ENCODE measurements around the gene PARVA.

DNA sequence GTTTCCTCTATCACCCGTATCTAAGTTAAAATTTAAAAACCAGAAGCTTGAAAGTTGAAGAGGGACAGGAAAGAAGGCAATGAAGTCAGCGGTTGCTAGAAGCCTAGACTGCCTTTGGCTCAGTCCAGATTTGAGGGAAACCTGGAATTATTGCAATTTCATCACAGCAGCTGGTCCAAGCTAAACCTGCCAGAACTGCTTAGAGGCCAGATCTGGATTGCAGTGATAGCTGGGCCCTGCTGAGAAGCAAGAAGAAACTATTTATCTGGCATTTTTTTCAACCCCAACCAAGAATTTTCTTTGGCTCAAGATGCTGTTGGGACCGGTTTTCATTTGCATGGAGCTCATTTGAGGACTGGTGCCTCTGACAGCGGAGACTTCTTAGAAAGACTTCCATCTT is 175.3 kb downstream of the PARVA start:
- TF ChIP-seq RBFOX2 (IDR thresholded peaks at IDR 0.05; ENCODE audit: low read depth, low read length) (no peak), IRF2 (CRISPR knock-in tag; IDR thresholded peaks at IDR 0.05) (no peak), RCOR1 (IDR thresholded peaks at IDR 0.05; ENCODE audit: borderline replicate concordance in 1 of 2, low read depth in 2 of 2, low read length in 2 of 2) (no peak), CREB1 (IDR thresholded peaks at IDR 0.05) (no peak), CREB1 (CRISPR knock-in tag; IDR thresholded peaks at IDR 0.05) (no peak)
- TF ChIP-seq, protein P1, sequence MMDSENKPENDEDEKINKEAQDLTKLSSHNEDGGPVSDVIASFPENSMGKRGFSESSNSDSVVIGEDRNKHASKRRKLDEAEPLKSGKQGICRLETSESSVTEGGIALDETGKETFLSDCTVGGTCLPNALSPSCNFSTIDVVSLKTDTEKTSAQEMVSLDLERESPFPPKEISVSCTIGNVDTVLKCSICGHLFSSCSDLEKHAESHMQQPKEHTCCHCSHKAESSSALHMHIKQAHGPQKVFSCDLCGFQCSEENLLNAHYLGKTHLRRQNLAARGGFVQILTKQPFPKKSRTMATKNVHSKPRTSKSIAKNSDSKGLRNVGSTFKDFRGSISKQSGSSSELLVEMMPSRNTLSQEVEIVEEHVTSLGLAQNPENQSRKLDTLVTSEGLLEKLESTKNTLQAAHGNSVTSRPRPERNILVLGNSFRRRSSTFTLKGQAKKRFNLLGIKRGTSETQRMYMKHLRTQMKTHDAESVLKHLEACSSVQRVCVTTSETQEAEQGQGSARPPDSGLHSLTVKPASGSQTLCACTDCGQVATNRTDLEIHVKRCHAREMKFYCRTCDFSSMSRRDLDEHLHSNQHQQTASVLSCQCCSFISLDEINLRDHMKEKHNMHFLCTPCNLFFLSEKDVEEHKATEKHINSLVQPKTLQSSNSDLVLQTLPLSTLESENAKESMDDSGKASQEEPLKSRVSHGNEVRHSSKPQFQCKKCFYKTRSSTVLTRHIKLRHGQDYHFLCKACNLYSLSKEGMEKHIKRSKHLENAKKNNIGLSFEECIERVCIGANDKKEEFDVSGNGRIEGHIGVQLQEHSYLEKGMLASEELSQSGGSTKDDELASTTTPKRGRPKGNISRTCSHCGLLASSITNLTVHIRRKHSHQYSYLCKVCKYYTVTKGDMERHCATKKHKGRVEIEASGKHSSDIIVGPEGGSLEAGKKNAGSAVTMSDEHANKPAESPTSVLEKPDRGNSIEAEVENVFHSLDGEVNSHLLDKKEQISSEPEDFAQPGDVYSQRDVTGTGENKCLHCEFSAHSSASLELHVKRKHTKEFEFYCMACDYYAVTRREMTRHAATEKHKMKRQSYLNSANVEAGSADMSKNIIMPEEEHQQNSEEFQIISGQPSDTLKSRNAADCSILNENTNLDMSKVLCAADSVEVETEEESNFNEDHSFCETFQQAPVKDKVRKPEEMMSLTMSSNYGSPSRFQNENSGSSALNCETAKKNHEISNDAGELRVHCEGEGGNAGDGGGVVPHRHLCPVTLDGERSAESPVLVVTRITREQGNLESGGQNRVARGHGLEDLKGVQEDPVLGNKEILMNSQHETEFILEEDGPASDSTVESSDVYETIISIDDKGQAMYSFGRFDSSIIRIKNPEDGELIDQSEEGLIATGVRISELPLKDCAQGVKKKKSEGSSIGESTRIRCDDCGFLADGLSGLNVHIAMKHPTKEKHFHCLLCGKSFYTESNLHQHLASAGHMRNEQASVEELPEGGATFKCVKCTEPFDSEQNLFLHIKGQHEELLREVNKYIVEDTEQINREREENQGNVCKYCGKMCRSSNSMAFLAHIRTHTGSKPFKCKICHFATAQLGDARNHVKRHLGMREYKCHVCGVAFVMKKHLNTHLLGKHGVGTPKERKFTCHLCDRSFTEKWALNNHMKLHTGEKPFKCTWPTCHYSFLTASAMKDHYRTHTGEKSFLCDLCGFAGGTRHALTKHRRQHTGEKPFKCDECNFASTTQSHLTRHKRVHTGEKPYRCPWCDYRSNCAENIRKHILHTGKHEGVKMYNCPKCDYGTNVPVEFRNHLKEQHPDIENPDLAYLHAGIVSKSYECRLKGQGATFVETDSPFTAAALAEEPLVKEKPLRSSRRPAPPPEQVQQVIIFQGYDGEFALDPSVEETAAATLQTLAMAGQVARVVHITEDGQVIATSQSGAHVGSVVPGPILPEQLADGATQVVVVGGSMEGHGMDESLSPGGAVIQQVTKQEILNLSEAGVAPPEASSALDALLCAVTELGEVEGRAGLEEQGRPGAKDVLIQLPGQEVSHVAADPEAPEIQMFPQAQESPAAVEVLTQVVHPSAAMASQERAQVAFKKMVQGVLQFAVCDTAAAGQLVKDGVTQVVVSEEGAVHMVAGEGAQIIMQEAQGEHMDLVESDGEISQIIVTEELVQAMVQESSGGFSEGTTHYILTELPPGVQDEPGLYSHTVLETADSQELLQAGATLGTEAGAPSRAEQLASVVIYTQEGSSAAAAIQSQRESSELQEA (IDR thresholded peaks at IDR 0.05; ENCODE audit: low read depth): no peak
- TF ChIP-seq, protein P2, sequence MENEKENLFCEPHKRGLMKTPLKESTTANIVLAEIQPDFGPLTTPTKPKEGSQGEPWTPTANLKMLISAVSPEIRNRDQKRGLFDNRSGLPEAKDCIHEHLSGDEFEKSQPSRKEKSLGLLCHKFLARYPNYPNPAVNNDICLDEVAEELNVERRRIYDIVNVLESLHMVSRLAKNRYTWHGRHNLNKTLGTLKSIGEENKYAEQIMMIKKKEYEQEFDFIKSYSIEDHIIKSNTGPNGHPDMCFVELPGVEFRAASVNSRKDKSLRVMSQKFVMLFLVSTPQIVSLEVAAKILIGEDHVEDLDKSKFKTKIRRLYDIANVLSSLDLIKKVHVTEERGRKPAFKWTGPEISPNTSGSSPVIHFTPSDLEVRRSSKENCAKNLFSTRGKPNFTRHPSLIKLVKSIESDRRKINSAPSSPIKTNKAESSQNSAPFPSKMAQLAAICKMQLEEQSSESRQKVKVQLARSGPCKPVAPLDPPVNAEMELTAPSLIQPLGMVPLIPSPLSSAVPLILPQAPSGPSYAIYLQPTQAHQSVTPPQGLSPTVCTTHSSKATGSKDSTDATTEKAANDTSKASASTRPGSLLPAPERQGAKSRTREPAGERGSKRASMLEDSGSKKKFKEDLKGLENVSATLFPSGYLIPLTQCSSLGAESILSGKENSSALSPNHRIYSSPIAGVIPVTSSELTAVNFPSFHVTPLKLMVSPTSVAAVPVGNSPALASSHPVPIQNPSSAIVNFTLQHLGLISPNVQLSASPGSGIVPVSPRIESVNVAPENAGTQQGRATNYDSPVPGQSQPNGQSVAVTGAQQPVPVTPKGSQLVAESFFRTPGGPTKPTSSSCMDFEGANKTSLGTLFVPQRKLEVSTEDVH (IDR thresholded peaks at IDR 0.05; ENCODE audit: low read depth, partially characterized antibody): no peak
- TF ChIP-seq, protein P3, sequence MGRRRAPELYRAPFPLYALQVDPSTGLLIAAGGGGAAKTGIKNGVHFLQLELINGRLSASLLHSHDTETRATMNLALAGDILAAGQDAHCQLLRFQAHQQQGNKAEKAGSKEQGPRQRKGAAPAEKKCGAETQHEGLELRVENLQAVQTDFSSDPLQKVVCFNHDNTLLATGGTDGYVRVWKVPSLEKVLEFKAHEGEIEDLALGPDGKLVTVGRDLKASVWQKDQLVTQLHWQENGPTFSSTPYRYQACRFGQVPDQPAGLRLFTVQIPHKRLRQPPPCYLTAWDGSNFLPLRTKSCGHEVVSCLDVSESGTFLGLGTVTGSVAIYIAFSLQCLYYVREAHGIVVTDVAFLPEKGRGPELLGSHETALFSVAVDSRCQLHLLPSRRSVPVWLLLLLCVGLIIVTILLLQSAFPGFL (CRISPR knock-in tag; IDR thresholded peaks at IDR 0.05): no peak

Measured in K562 (cell line).